ENCODE data around the gene ARFGAP2. TPM values are rescaled to one million over a fixed set of nuclear protein-coding genes. Genes with fewer than 3 reads are reported as not detected.
"Not testable (repeated sequence)": the region's sequence is repeated elsewhere in the genome, so short reads cannot be mapped to it uniquely, and the experiment has no call there.

The ARFGAP2 gene
- total RNA-seq, result 45.8 TPM
- long read RNA-seq, transcript ARFGAP2-205 (16 exons, 2,976 nt), result major isoform, 34 of 55 reads
- long read RNA-seq, partial matches to known transcripts, result 3 of 55 reads
- long read RNA-seq, other reads (novel, unspliced or antisense), result 18 of 55 reads

GRCh38 chr11:47176328-47177228 lies at the start of gene ARFGAP2:
ARFGAP2 (minus strand) TSS chr11:47176879; CDS start chr11:47176853, 26 bp downstream.
- intact Hi-C loops (cut with DNase I), result loop anchor here (1.0 to 5.0 kb wide), 3 partner anchors 36 to 179 kb away; partner anchors contain the start of genes ACP2 and DDB2
- ATAC-seq (peak; percentile 94), DNase-seq (ENCODE audit: missing footprints) (peak; percentile 99)

GRCh38 chr11:47225552-47226400 lies 49.1 kb upstream of the ARFGAP2 start:
- intact Hi-C loops (cut with DNase I), result no loop called here
- no peak for ATAC-seq
- DNase-seq (ENCODE audit: missing footprints), result no peak

GRCh38 chr11:47222696-47223095 lies 46.0 kb upstream of the ARFGAP2 start:
- intact Hi-C loops (cut with DNase I), result no loop called here
- DNase-seq (ENCODE audit: missing footprints) (no peak), ATAC-seq (no peak)

GRCh38 chr11:47220401-47220821 lies 43.7 kb upstream of the ARFGAP2 start:
- DNase-seq (ENCODE audit: missing footprints), result no peak

GRCh38 chr11:47216121-47216798 lies 39.6 kb upstream of the ARFGAP2 start:
- ATAC-seq, result no peak
- intact Hi-C loops (cut with DNase I), result loop anchor here (5.0 kb wide), 1 partner anchor 41 kb away; the partner anchor contains the start of gene NR1H3
- DNase-seq (ENCODE audit: missing footprints), result no peak

More at GRCh38 chr11:47220401-47220821, 43.7 kb upstream of the ARFGAP2 start:
- no peak for ATAC-seq
- intact Hi-C loops (cut with DNase I), result no loop called here

GRCh38 chr11:47215366-47215910 lies 38.8 kb upstream of the ARFGAP2 start:
- no peak for ATAC-seq
- DNase-seq (ENCODE audit: missing footprints), result no peak
- intact Hi-C loops (cut with DNase I), result loop anchor here (2.0 to 5.0 kb wide), 2 partner anchors 29 to 42 kb away; partner anchors contain the start of genes NR1H3 and PACSIN3

- peak; percentile 96 for DNase-seq (ENCODE audit: missing footprints)
- intact Hi-C loops (cut with DNase I), result loop anchor here (2.0 to 5.0 kb wide), 2 partner anchors 27 to 37 kb away; partner anchors contain the start of genes ARFGAP2 and PACSIN3
- peak; percentile 94 for ATAC-seq
These were observed 37.4 kb upstream of the ARFGAP2 start for GRCh38 chr11:47213950-47214565.

- DNase-seq (ENCODE audit: missing footprints), result no peak
- intact Hi-C loops (cut with DNase I), result loop anchor here (5.0 kb wide), 1 partner anchor 36 kb away; the partner anchor contains the start of gene ARFGAP2
These were observed 36.3 kb upstream of the ARFGAP2 start for GRCh38 chr11:47212938-47213337.

GRCh38 chr11:47208628-47209027 lies 31.9 kb upstream of the ARFGAP2 start:
- ATAC-seq (no peak), DNase-seq (ENCODE audit: missing footprints) (no peak)
- intact Hi-C loops (cut with DNase I), result no loop called here

More at GRCh38 chr11:47212938-47213337, 36.3 kb upstream of the ARFGAP2 start:
- no peak for ATAC-seq

GRCh38 chr11:47208008-47208552 lies 31.4 kb upstream of the ARFGAP2 start:
- intact Hi-C loops (cut with DNase I); ATAC-seq; DNase-seq (ENCODE audit: missing footprints): not testable (repeated sequence)

GRCh38 chr11:47207459-47207858 lies 30.8 kb upstream of the ARFGAP2 start:
- intact Hi-C loops (cut with DNase I), result no loop called here
- ATAC-seq (no peak), DNase-seq (ENCODE audit: missing footprints) (no peak)

- DNase-seq (ENCODE audit: missing footprints); intact Hi-C loops (cut with DNase I); ATAC-seq: not testable (repeated sequence)
These were observed 29.9 kb upstream of the ARFGAP2 start for GRCh38 chr11:47206577-47206976.

GRCh38 chr11:47204637-47204989 lies 27.9 kb upstream of the ARFGAP2 start:
- no peak for DNase-seq (ENCODE audit: missing footprints)
- intact Hi-C loops (cut with DNase I), result no loop called here
- no peak for ATAC-seq

- ATAC-seq (no peak), DNase-seq (ENCODE audit: missing footprints) (no peak)
- intact Hi-C loops (cut with DNase I), result no loop called here
These were observed 25.9 kb upstream of the ARFGAP2 start for GRCh38 chr11:47202576-47202975.

- intact Hi-C loops (cut with DNase I), result no loop called here
- ATAC-seq (no peak), DNase-seq (ENCODE audit: missing footprints) (no peak)
These were observed 24.3 kb upstream of the ARFGAP2 start for GRCh38 chr11:47201015-47201414.

GRCh38 chr11:47198161-47198560 lies 21.5 kb upstream of the ARFGAP2 start:
- intact Hi-C loops (cut with DNase I); DNase-seq (ENCODE audit: missing footprints); ATAC-seq: not testable (repeated sequence)

- no peak for ATAC-seq
- no peak for DNase-seq (ENCODE audit: missing footprints)
- intact Hi-C loops (cut with DNase I), result no loop called here
These were observed 15.4 kb upstream of the ARFGAP2 start for GRCh38 chr11:47192111-47192510.
